ENCODE data around the gene DDIT3.
"Not testable (repeated sequence)": the region's sequence is repeated elsewhere in the genome, so short reads cannot be mapped to it uniquely, and the experiment has no call there.

Gene DDIT3, protein sequence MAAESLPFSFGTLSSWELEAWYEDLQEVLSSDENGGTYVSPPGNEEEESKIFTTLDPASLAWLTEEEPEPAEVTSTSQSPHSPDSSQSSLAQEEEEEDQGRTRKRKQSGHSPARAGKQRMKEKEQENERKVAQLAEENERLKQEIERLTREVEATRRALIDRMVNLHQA

DNA sequence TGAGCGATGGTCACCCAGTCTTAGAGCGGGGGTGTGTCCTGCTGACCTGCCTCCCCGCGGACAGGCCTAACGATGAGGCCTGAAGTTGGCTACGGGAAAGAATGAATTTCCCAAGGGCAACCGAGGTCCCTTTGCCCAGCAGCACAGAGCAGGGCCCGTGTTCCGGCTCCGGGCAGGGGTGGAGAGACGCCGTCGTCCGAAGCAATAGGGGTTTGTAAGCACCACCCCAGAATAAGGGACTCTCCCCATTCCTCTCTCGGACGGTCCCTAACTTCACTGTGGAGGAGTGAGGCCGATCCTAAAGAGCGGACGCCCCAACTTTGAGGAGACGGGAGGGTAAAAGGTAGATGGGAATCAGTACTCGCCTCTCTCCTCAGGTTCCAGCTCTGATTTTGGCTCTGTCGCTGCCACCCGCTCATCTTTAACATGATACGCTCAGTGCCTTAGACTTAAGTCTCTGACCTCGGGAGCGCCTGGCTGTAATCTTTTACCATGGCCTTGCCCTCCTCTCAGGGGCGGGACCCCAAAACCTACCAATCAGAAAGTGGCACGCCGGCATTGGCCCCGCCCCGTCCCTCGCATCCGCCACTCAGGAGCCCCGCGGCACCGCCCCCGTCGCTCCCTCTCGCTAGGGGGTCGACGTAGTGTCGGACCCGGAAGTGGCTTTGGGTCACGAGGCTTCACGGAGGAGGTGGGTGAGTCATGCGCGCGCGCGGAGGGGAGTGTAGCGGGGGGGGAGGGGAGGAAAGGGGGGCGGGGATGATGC, at the start of gene DDIT3:
Gene DDIT3 (minus strand): TSS at position 462 of the 766 bp plus-strand sequence. CDS start 3,108 bp downstream, outside the sequence.
- peak; percentile 100 for DNase-seq

DNA sequence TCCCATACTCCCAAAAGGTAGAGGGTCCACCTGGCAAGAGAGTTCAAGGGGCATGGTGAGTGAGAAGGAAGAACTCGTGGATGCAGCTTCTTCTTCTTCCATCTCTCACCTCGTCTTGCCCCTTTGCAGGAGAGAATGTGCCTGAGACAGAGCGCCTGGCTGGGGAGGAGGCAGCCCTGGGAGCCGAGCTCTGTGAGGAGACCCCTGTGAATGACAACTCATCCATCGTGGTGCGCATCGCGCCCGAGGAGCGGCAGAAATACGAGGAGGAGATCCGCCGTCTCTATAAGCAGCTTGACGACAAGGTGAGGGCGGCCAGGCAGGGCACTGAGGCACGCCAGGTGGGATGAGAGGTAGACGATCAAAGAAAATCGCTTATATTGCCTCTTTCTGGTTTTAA, 49.5 kb upstream of the DDIT3 start:
- DNase-seq: no peak

DNA sequence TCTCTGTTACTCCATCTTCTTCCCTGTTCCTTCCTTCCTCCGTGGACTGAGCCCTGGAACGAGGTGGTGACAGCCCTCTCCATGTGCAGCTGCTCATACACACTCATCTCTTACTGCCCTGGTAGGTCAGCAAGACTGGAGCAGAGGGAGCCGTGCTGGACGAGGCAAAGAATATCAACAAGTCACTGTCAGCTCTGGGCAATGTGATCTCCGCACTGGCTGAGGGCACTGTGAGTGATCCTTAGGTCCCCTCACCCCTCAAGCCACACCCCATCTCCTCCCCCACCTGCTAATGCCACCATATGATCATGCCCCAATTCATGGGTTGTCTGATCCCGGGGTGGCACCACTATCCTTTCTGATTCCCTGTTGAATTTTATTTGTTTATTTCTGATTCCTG, 48.5 kb upstream of the DDIT3 start:
- DNase-seq: no peak

DNA sequence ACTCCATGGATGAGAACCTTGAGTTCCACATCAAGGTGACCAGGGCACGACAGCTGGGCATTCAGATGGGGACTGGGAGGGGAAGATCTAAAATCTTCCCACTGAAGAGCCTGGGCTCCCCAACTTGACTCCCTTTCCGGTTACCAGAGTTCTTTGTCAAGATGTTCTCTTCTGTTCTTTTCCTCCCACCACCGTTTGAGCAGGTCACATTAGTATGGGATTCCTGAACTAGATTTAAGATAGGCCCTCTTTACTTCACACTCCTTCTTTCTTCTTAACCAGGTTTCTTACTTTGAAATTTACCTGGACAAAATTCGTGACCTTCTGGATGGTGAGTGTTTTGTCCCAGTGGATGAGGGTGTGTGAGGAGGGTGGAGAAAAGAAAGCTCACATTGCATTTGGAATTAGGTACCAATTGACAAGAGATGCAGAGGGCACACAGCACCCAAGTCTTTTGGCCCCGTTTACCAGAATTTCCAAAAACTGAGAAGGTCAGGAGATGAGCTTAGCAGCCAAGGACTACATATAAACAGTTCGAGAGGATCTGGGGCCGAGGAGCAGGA, 43.9 kb upstream of the DDIT3 start:
- DNase-seq: no peak

DNA sequence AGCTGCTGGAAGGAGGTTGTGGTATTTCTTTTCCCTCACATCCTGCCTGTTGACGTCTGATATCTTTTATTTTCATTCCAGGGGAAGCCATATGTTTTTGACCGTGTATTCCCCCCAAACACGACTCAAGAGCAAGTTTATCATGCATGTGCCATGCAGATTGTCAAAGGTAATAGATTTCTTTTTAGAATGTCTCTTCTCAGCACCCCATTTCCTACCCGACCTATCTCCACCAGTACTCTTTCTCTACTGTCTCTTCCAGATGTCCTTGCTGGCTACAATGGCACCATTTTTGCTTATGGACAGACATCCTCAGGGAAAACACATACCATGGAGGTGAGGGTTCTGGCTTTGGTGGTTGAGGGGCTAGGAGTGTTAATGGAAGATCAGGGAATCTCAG, 43.0 kb upstream of the DDIT3 start:
- no peak for DNase-seq

DNA sequence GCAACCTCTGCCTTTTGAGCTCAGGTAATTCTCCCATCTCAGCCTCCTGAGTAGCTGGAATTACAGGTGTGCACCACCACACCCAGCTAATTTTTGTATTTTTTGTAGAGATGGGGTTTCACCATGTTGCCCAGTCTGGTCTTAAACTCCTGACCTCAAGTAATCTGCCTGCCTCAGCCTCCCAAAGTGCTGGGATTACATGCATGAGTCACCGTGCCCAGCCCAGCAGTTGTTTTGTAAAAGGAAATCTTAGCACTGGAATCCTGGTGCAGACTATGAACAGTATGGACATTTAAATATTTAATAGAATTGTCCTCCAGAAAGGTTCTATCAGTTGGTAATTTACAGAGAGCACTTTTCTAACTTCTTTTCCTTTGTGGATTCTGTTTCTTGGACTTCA, 40.8 kb upstream of the DDIT3 start:
- DNase-seq: not testable (repeated sequence)

DNA sequence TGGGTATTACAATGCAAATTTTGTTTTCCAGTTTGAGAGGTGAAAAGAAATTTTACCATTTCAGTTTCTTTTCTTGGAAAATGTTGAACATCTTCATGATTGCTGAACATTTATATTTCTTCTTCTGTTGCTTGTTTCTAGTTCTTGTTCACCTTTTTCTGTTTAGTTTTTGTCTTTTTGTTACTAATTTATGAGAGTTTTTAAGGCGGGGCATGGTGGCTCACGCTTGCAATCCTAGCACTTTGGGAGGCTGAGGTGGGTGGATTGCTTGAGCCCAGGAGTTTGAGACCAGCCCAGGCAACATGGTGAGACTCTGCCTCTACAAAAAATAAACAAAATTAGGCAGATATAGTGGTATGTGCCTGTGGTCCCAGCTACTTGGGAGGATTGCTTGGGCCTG, 40.2 kb upstream of the DDIT3 start:
- no peak for DNase-seq

DNA sequence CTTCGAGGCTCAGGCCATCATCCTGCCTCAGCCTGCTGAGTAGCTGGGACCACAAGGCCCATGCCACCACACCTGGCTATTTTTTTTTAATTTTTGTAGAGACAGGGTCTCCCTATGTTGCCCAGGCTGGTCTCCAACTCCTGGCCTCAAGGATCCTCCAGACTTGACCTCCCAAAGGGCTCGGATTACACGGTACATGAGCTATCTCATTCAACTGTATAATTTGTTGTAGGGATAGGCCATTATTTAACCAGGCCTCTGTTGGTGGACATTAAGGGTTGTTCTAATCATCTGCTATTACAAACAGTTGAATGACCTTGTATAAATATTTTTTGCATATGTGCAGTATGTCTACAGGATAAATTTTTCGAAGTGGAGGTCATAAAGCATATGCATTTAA, 38.5 kb upstream of the DDIT3 start:
- no peak for DNase-seq

DNA sequence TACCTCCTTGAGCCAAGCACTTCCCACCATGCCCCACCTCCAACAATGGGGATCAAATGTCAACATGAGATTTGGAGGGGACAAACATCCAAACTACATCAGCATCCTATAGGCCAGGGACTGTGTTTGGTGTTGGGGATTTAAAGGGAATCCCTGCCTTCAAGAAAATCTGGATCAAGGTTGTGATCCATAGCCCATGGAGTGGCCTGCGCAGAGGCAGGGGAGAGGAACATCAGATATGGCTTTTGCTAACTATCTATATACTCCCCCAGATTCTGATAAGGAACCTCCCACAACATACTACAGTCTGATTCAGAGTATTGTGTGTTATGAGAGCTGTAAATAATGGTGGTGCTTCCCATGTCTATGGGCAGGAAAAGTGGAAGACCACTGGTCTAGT, 34.6 kb upstream of the DDIT3 start:
- no peak for DNase-seq

DNA sequence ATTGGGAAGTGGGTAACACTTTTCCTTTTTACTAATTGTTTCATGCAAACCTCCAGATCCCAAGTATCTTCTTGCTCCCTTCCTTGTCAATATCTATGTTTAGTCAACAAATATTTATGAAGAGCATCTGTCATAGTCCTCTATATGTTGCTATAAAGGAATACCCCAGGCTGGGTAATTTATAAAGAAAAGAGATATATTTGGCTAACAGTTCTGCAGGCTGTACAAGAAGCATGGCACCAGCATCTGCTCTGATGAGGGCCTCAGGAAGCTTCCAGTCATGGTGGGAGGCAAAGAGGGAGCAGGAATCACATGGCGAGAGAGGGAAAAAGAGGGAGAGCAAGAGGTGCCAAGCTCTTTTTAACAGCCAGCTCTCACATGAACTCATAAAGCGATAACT, 34.1 kb upstream of the DDIT3 start:
- no peak for DNase-seq

DNA sequence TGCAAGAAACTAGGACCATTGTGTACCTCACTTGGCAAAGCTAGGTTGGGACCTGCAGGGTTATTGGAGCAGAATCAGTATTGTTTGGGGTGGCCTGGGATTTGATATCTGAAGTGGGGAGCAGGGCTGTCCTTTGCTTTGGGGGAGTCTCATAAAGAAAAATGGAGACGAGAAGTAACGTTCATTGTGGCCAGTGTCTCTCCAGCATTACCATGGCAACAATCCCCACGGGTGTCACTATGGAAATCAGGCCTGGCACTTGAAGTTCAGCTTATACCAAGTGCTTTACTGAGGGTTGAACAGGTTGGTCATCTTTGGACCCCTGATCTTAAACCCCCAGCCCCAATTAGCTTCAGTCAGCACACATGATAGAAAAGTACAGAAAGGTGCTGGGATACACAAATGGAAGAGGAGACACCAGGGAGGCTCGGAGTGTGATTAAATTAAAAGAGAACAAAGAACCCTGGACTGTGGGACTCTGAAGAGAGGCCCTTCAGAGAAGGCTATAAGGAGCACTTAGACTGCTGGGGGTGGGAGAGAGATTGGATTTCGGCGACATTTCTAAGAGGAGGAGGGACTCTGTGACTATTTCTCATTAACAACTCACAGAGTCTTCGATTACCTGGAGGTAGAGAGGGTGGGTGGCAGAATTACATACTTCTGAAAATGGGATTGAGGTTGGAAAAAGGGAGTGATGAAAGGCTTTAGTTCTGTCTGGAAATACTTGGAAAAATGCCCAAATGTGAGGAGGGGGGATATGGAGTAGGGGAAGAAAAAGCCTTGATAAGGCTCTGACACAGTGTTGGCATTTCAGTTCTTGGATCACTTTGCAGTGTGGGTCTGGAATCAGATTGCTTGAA, 33.3 kb upstream of the DDIT3 start:
- DNase-seq: no peak

DNA sequence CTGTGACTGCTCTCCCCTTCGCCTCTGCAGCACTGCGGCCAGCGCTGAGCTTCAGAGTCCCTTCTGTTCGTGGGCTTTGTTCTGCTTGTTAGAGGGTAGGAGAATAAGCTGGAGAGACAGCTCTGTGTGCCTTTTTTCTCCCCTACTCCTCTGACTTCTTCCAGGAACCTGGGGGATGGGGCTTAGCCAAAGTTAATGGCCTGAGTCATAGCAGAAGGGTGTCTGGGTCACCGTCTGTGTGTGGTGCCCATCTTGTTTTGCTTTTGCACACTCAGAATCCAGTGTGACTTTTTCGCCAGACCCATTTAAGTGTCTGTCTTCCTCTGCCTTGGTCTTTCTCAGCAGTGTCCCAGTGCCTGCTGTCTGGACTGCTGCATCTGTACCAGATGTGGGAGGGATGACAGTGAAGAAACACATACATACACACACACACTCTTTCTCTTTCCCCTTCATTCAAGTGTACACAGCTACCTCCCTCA, 32.6 kb upstream of the DDIT3 start:
- DNase-seq: no peak

DNA sequence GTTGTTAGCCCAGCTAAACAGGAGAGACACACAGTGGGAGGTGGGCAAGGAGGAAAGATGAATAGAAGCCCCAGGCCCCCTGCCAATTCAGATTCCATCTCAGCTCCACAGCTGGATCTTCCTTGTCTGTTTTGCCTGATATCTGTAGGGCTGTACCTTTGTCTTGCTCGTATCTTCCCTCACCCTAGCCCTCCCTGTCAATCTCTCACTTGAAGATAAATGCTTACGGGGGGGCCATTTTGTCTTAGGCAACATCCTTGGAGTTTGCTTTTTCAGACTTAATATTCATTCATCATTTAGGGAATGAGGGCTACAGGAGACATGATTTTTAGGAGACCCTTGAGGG, 32.0 kb upstream of the DDIT3 start:
- no peak for DNase-seq

DNA sequence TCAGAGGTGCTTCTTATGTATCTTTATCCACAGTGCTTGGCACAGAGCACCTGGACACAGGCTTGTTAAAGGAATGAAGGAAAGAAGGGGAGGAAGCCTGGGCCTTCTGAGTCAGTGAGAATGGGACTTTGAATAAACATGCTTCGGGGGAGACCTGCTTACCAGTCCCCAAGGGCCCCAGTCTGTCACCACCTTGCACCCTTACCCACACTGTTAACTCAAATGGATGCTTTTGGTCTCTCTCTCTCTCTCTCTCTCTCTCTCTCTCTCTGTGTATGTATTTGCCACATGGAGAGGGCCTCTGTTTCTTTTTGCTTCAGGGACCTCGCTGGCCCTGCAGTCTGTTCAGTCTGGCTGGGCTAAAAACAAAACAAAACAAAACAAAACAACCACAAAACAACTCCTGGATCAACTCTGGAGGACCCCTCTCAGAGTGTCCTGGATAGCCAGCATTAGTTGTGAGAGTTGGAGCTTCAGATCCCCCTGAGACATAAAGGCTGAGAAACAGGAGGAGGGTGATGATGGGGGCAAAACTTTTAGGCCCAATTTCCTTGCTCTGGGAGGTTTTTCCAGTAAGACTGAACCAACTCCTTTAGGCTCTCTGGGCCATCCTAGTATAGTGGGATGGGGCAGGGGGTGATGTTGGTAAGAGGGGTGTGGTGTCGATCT, 31.5 kb upstream of the DDIT3 start:
- no peak for DNase-seq

DNA sequence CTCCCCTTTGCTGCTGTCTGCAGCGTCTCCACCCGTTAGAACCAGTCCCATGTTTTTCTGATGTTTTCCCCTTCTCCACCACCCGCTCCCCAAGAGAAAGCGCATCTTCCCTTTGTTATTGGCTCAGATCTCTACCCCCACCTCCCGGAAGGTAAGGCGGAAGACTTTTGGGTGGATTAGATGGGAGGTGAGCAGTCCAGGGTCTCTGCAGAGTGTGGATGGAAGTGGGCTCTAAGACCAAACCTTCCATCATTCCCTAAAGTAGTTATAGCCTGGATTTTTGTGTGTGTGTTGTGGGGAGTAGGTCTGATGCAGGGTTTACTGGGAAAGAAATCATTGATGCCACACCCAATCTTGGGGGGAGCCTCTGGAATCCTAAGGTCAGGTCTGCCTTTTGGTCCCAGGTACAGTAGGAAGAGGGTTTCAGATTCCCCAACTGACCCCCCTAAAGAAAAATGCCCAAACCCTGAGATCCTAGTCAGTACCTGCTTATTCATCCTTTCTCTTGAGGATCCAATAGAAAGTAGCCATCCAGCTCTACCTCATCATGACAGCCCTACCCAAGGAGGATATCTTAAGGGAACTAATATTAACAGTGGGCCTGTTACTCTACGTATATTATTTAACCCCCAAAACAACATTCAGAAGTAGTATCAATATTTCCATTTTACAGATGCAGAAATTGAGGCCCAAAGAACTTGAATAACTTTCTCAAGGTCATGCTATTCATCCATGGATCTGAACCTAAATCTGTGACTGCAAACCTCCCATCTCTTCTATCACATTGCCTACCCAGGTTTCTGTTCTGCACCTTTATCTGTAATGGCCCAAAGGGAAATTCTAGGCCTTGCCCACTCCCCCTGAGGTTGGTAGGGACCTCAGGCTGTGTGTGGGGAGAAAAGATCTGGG, 30.6 kb upstream of the DDIT3 start:
- DNase-seq: no peak

DNA sequence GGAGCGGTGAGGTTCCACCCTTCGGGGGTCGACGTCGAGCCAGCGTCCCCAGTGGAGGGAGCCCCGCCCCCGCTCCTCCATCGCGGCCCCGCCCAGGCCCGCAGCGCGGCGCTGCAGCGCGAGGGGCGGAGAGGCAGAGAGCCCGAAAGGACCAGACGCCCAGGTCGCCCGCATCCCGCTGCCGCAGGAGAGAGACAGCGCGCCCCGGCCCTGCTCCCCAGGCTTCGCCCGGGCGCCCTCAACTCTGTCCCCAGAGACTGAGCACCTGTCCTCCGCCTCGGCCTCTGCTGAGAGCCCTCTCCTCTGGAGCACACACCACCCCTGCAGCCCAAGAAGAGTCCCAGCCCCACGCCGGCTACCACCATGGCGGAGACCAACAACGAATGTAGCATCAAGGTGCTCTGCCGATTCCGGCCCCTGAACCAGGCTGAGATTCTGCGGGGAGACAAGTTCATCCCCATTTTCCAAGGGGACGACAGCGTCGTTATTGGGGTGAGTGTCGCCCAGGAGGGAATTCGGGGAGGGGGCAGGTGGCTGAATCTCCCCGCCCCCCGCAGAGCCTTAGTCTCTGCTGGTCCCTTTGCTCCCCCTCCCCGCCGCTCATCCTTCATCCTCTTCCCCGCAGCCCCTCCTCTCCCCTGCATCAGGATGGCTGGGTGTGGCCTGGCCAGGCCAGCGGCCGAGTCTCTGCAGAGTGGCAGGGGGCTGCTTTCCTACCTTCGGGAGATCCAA, 29.8 kb upstream of the DDIT3 start, which contains the start of gene KIF5A:
Gene KIF5A (plus strand): TSS at position 136 of the 732 bp plus-strand sequence. CDS start 228 bp downstream, at position 364.
- DNase-seq: peak; percentile 67

DNA sequence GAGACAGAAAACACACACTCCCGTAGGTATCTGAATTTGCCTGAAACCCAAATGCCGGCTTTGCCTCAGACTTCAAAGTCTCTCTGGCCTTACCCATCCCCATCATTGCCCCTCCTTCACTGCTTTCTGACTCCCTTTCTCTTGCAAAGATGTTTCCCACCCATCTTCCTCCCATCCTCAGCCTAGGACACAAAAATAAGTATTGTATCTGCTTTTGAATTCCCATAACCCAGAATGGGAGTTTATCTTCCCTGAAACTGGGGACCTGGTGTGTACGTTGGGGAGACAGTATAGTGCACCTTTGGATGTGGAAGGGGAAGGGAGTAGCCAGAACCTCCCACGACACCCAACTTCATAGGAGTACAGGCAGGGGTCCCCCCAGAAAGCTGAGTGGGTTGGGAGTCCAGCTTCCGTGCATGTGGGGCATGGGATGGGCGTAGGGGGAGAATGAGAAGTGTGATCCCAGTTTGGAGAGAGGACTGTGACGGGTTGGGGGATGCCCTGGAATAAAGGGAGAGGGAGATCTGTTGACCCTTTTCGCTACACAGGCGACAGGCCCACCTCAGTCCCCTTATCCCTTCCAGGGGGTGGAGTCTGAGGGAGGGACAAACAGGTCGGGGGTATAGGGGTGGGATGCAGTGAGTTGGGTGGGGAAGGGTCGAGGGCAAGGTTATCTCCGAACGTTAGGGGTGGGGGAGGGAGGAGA, 29.0 kb upstream of the DDIT3 start:
- no peak for DNase-seq

DNA sequence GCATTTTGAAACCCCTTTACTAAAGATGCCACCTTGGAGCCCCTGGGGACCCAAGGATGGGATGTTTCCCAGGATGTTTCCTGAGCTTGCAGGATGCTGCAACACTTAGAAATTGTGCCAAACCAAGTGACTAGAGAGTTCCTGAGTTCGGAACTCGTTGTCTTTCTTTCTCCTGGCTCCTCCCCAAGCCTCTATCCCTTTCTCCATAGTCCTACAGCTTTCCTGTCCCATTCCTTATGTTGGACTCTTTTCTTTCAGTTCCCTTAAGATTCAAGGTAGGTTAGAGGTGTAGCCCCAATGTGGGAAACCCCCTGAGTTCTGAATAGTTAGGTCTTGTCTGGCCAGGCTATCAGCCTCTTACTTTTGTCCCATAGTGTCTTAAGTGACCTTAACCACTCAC, 28.2 kb upstream of the DDIT3 start:
- DNase-seq: no peak

DNA sequence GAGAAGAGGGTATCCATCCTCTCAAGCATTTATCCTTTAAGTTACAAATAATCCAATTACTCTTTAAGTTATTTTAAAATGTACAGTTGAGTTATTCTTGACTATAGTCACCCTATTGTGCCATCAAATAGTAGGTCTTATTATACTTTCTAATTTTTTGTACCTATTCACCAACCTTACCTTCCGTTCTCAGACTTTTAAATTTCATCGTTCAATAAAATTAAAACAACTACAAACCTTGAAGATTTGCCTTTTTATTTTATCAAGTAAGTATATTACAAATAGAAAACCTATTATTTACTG, 27.6 kb upstream of the DDIT3 start:
- no peak for DNase-seq

DNA sequence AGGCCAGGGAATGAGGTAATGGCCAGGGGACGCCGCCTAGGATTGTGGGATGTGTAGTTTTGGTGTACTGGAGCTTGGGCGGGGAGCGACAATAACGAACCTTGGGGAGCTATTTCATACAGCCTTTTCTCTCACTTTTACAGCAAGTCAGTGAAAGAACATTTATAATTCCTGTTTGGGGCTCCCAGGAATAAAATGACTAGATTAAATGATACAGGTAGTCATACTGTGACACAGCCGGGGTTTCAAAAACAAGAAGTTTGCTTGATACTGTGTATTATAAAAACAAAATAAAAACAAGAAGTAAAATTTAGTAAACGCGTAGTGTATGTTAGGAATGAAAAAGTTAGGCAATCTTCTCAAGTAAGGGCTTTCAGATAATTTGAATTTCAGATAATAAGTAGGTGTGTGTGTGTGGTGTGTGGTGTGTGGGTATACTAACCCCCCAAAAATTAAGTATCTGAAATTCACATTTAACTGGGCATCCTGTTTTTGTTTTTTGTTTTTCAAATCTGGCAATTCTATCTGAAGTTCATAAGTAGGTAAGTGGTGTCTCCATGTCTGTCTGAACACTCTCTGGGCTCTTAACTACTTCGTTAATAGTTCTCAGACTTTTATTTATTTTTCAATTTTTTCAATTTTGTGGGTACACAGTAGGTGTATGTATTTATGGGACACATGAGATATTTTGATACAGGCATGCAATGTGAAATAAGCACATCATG, 27.1 kb upstream of the DDIT3 start:
- DNase-seq: no peak
